Middle frontal gyrus (tissue), 1 donor: ENCODE data around the gene DNAJC8.
A peak's percentile ranks its signal among the peaks of the same experiment; 100 is the strongest.

Source experiments
- DNase-seq: peaks from one replicate; pipeline ENCODE4 v3.0.0-alpha.2; 2015; ENCODE audit warnings: low spot score; ENCODE audit errors: extremely low spot score

Gene DNAJC8, protein sequence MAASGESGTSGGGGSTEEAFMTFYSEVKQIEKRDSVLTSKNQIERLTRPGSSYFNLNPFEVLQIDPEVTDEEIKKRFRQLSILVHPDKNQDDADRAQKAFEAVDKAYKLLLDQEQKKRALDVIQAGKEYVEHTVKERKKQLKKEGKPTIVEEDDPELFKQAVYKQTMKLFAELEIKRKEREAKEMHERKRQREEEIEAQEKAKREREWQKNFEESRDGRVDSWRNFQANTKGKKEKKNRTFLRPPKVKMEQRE

DNA sequence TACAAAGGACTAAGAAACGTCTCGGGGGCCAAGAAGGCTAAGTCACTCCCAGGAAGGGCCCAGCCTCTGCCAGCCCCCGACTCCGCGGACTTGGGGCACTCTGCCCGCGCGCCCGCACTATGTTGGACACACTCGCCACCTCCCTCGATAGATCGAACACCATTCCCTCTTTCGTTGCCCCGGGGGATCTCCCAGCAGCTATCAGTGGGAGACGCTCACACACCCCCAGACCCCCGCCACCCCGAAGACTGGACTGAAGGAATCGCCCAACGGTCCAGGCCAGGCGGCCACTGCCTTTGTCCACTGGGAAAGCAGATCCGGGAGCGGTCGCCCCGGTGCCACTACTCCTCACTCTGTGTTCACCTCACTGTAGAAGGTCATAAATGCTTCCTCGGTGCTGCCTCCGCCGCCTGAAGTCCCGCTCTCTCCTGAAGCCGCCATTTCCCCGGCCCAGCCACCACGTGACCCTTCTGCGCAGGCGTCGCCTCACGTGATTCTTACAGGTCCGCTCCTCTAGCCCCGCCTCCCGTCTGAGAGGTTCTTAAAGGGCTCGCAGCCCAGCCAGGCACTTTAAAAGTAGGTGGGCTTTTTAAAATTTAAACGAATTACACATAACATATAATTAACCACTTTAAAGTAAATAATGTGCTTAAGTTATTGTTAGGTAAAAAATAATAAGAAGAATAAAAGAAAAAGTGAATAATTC lies at the start of gene DNAJC8:
TSS of gene DNAJC8 (minus strand) at position 472 of the 706 bp plus-strand sequence. CDS start at position 441, 31 bp downstream.
- DNase-seq = peak; percentile 88

- DNase-seq = no peak
Measured at GRCh38 chr1:28281608-28282425, 49.0 kb upstream of the DNAJC8 start.

DNA sequence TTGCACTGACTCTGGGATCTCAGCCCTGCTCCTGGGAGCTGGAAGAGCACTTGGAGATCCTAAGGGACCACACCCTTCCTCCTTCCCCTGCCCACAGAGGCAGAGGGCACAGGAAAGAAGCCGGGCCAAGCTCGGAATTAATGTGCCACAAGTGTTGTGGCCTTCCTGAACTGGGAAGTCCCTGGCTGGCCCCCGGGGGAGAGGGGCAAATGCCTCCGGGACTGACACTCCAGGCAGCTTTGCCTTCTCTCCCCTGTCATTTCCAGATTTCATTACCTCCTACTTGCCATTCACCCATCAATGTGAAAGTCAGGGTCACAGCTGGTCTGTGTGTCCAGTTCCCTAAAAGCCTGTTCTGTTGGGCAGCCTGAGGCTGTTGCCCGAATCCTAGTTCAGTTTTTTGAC lies 48.1 kb upstream of the DNAJC8 start:
- DNase-seq = no peak

DNA sequence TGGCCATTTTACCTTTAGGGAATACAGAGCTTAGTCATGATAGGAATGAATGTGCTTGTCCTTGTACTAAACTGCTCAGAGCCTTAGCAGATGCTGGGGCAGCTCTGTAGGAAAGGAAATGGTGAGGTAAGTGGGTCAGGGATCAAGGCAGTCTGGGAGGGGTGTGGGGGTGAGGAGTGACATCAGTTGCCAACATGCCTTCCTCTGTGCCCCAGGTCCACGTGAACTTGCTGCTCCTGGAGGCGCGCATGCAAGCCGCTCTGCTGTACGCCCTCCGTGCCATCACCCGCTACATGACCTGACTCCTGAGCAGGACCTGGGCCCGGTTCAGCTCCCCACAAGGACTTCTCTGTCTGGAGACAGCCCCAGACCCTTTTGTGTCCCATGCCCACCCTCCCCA lies 47.7 kb upstream of the DNAJC8 start:
- no peak for DNase-seq

DNA sequence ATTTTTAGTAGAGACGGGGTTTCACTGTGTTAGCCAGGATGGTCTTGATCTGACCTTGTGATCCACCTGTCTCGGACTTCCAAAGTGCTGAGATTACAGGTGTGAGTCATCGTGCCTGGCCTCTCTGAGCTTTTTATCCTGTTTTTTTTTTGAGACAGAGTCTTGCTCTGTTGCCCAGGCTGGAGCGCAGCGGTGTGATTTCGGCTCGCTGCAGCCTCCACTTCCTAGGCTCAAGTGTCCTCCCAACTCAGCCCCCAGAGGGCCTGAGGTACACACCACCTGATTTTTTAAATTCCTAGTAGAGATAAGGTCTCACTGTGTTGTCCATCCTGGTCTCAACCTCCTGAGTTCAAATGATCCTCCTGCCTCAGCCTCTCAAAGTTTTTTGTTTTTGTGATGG lies 46.9 kb upstream of the DNAJC8 start:
- no peak for DNase-seq

DNA sequence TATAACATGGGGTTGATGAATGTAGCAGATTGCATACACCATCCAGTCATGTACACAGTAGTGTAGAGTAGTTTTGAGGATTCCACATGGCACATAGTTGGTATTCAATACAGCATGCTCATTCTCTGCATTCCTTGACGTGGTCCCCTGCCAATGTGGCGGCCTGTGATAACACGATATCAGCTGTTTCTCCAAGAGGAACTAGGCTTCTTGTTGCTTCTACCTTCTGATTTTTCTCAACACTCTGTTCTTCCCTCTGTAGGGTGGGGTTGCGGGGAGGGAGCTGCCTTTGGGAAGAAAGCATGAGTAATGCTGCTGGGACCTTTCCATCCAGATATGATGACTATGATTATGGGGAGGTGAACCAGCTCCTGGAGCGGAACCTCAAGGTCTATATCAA lies 45.9 kb upstream of the DNAJC8 start:
- no peak for DNase-seq

DNA sequence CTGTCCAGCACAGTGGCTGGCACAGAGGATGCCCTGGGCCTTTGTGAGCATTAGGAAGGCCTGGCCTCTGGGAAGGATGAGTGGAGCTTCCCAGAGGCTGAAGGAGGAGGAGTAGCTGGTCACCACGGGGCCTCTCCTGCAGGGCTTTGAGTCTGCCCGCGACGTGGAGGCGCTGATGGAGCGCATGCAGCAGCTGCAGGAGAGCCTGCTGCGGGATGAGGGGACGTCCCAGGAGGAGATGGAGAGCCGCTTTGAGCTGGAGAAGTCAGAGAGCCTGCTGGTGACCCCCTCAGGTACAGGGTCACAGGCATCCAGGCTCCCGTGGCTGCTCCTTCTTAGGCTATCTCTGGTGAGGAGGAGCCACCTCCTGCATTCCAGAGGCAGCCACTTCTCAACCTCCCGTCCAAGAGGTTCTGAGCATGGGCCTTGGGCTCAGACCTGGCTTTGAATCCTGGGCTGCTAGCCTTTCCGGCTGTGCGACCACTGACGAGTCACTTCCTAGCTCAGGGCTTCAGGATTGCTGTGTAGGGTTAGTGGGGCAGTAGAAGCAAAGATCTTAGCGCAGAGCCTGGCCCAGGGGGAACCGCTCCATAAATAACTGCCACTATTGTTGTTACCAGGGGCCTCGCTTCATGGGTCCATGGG lies 40.5 kb upstream of the DNAJC8 start:
- no peak for DNase-seq

DNA sequence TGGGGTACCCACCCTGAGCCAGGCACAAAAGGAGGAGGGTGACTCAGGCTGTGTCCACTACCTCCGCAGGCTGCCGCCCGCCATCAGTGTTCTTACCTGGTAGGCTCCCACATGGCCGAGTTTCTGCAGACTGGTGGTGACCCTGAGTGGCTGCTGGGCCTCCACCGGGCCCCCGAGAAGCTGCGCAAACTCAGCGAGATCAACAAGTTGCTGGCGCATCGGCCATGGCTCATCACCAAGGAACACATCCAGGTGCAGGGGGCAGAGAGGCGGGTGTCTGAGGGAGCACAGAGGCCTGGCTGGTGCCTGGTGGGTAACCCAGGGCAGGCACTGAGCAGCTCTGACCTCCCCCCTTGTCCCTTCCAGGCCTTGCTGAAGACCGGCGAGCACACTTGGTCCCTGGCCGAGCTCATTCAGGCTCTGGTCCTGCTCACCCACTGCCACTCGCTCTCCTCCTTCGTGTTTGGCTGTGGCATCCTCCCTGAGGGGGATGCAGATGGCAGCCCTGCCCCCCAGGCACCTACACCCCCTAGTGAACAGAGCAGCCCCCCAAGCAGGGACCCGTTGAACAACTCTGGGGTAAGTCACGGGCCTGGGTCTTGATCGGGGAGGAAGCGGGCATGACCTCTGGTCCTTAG lies 39.5 kb upstream of the DNAJC8 start:
- DNase-seq = no peak

DNA sequence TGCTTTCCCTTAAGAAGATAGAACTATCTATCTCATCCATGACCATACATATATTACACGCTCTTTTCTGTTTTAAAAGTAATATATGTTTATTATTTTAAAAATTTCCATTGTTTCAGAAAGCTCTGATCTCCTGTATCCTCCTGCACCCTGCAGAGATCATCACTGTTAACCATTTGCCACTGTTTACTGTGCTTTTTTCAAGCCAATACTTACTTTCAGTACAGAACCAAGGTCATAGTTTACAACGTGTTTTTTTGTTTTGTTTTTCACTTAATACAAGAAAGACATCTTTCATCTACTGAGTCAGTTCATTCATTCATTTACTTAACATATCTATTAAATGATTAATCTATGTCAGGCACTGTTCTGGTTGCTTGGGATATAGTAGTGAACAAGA lies 36.7 kb upstream of the DNAJC8 start:
- no peak for DNase-seq

DNA sequence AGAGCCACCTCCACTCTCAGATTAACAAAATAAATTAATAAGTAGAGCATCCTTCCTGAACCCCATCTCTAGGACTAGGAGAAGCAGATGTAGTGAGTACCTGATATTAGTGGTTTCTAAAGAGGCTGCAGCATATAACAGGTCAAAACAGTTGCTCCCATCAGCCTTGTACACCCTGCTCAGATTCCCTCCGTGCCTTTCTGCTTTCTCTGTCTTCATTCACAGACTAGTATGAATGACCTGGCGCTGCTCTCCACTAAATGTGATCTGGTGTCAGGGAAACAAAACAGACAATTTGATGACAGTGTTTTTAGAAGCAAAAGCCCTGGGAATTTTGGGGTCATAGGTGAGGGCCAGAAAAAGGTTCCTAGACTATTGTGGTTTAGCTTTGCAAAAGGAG lies 34.8 kb upstream of the DNAJC8 start:
- DNase-seq = no peak

DNA sequence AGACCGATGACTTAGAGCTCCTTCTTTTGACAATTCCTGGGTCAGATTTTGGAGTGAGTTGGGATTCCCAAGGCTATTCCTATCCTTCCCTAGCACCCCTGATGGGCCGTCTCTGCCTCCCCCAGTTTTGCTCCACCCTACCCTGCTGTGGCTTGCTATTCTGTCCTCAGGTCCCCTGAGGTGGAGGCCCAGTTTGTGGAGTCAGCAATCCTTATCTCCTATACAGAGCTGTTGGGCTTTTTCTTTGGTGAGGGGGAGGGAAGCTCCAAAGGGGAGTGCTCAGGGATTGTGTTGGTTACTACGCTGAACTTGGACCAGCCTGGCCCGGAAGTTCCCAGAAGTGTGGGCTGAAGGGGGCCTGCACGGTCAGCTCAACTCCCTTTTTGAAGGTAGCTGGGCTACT lies 34.1 kb upstream of the DNAJC8 start:
- DNase-seq = no peak

GRCh38 chr1:28265577-28265976 lies 32.7 kb upstream of the DNAJC8 start:
- DNase-seq = no peak

DNA sequence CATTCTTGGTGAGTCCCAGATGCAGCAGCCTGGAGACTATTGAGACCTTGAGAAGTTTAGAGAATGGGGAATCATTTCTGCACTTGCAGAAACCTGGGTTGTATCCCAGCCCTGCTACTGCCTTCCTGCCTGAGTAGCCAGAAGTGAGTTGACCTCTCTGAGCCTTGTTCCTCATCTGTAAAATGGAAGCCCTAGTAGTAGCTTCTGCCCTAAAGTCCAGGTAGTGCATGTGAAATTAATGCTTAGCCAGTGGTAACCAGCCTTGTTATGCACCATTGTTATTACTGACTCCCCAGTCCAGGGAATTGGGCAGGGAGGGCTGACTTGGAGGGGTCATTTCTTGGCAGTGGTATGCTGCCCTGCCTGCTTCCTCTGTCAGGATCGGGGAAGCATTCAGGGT lies 32.1 kb upstream of the DNAJC8 start:
- no peak for DNase-seq

- DNase-seq = no peak
Measured at GRCh38 chr1:28260803-28261174, 28.0 kb upstream of the DNAJC8 start.

DNA sequence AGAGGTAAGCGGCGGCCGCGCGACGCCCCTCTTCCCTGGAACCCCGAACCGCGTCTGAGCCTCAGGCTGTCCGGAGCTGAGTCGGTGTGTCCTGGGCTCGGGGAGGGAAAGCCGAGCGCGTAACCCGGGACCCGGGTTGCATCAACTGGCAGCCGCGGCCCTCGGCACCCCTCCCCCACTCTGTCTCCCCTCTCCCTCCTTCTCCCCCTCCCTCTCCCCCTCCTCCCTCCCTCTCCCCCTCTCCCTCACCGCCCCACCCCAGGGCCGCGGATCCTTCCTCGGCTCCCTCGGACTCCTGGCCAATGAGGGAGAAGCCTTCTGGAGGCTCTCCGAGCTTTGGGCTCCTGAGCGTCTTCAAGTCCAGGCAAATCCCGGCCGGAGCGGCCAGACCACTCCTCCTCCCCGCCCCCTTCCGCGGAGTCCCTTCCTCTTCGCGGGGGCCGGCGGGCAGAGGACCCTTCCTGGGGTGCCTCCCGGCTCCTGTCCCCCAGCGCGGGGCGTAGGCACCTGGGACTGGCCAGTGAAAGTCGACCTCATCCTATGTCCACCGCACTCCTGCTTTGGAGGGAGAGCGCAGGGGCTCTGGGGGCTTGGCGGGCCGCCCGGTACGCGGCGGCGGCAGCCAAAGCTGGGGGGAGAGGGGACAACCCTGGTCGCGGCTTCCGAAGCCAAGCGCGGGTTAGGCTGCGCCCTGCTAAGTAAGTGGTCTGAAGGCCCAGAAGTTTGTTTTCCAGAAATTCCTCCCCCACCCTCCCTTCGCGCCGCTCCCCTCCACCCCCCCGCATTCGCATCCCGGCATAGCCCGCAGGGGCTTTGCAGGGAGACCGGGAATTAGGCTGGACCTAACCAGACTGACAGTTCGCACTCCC lies 27.3 kb upstream of the DNAJC8 start:
- DNase-seq = no peak

DNA sequence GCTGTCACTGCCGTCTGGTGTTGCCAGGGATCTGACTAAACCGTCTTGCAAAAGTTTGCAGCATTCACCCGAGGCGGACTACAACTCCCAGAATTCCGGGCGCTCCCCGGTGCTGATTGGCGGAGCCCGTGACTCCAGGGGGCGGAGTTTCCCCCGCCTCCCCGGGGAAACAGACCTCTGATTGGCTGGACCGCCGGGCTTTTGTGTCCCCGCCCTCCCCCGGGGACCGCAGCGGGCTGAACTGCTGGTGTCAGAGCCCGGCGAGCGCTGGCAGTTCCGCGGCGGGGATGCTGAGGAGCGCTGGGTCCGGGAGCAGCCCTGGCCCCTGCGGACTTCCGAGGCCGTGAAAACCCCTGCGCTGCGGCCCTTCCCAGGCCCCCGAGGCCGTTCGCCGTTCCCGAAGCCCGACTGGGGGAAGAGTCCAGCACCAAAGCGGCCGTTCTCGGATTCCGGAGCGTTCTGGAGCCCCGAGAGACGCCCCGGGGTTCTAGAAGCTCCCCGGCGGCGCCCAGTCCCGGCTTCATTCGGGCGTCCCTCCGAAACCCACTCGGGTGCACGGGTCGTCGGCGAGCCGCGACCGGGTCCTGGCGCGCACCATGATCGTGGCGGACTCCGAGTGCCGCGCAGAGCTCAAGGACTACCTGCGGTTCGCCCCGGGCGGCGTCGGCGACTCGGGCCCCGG lies 26.6 kb upstream of the DNAJC8 start, which contains the start of gene SESN2:
TSS of gene SESN2 (plus strand) at position 267 of the 682 bp plus-strand sequence. CDS start at position 597, 330 bp downstream.
- peak; percentile 98 for DNase-seq

GRCh38 chr1:28258628-28259251 lies 25.9 kb upstream of the DNAJC8 start:
- no peak for DNase-seq

DNA sequence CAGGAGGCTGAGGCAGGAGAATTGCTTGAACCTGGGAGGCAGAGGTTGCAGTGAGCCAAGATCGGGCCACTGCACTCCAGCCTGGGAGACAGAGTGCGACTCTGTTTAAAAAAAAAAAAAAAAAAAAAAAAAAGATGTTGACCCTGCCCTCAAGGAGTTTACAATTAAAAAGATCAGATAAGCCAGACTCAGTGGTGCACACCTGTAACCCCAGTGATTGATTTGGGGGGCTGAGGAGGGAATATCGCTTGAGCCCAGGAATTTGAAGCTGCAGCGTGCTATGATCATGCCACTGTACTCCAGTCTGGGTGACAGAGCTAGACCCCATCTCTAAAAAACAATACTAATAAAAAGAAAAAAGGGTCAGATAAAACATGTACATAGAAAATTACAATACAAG lies 24.9 kb upstream of the DNAJC8 start:
- DNase-seq = no peak

DNA sequence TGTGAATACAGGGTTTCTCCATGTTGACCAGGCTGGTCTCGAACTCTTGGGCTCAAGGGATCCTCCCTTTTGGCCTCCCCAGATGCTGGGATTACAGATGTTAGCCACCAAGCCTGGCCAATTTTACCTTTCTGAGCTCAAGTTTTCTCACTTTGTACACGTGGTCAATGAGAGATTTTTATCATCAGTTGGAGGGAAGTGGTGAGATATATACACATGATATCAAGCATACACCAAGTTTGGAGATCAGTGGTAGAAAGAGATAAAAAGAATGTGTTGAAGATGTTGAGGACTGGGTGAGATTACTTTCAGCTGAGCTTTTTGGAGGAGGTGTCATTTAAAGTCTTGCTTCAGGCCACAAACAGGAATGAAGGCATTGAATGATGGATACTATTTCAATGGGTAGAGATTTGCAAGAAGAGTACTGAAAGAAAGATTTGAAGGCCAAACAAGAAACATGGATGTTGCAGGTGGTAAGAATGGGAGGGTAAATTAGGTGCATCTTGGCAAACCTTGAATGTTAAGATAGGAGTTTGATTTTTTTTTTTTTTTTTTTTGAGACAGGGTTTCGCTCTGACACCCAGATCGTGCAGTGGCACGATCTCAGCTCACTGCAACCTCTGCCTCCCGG lies 23.5 kb upstream of the DNAJC8 start:
- DNase-seq = no peak
